ENCODE results near the gene TPRX2. TPM values are rescaled to one million over a fixed set of nuclear protein-coding genes. Genes with fewer than 3 reads are reported as not detected.

Gene TPRX2
- total and polyA plus RNA-seq, 2 donors (not counting 1 experiment from before 2014, with no cell fraction given) = not detected

DNA sequence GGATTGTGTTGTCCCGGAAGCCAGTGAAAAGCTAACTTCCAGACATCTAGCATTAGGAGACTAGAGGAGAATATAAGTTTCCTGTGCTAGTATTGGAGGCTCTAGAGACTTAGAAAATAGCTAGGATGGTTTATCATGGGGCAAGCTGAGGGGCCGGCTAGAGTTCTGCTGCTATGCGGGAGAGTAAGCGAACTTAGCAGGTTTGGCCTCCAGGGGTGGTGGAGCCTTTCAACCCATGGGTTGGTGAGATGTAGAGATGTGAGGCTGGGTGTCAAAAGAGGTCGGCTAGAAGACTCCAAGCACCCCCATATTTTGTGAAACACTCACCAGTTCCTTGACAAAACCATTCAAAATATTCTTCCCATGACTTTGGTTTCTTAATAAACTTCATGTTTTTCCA lies 22.7 kb downstream of the TPRX2 start:
- H3K9ac ChIP-seq (ENCODE audit: insufficient read depth, low read length) = no peak overlapping the region

DNA sequence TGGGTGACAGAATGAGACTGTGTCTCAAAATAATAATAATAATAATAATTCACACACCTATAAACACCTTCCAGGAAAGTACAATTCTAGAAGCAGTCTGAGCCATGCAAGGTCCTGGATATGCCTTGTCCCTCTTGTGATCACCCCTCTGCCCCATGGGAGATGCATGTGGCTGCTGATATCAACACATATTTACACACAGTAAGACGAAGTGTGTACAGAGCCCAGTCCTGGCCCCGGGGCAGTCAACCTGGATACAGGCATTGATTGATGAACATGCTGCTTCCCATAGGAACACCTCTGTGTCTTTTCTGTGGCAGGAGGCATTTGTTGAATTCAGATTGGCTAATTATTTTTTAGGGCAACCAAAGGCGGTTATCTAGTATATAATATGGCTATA lies 23.9 kb downstream of the TPRX2 start:
- Histone ChIP-seq H3K9me3 (ENCODE audit: control insufficient read depth, insufficient read depth, low read depth, low read length) (no peaks in the 10 kb centered on the region), H3K27me3 (ENCODE audit: control insufficient read depth, insufficient read depth, low read length) (no peaks in the 10 kb centered on the region), H2AFZ (ENCODE audit: low read length) (no peak overlapping the region), H3K4me2 (ENCODE audit: extremely low read depth, insufficient read depth, low read length) (no peak overlapping the region), H3K79me2 (ENCODE audit: control insufficient read depth, insufficient read depth, low read length) (no peaks in the 10 kb centered on the region), H3K4me1 (ENCODE audit: control insufficient read depth, extremely low read depth, insufficient read depth, low read length) (no peaks in the 10 kb centered on the region), H4K20me1 (ENCODE audit: control insufficient read depth, extremely low read depth, insufficient read depth, low read length) (no peaks in the 10 kb centered on the region), H3K36me3 (ENCODE audit: control insufficient read depth, insufficient read depth, low read length) (no peaks in the 10 kb centered on the region), H3K4me3 (replicated peaks in 1 of 4; ENCODE audit: control extremely low read depth in 1 of 4, insufficient read depth in 1 of 4, low read depth in 3 of 4, low read length in 4 of 4) (no peak overlapping the region), H3K27ac (ENCODE audit: insufficient read depth, low read length) (no peak overlapping the region), H3K9ac (ENCODE audit: insufficient read depth, low read length) (no peak overlapping the region)
- TF ChIP-seq, protein P1, sequence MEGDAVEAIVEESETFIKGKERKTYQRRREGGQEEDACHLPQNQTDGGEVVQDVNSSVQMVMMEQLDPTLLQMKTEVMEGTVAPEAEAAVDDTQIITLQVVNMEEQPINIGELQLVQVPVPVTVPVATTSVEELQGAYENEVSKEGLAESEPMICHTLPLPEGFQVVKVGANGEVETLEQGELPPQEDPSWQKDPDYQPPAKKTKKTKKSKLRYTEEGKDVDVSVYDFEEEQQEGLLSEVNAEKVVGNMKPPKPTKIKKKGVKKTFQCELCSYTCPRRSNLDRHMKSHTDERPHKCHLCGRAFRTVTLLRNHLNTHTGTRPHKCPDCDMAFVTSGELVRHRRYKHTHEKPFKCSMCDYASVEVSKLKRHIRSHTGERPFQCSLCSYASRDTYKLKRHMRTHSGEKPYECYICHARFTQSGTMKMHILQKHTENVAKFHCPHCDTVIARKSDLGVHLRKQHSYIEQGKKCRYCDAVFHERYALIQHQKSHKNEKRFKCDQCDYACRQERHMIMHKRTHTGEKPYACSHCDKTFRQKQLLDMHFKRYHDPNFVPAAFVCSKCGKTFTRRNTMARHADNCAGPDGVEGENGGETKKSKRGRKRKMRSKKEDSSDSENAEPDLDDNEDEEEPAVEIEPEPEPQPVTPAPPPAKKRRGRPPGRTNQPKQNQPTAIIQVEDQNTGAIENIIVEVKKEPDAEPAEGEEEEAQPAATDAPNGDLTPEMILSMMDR (conservative IDR thresholded peaks at IDR 0.05 in 1 of 2, IDR thresholded peaks at IDR 0.05 in 1 of 2; ENCODE audit: low read depth in 1 of 2, low read length in 2 of 2) = no peak
- TF ChIP-seq EZH2 (IDR thresholded peaks at IDR 0.05; ENCODE audit: low read length, missing control alignments) = no peak
- no peak for DNase-seq (ENCODE audit: low read depth in 2 of 2)

More for the DNA sequence above, 22.7 kb downstream of the TPRX2 start:
- no peaks in the 10 kb centered on the region for H3K36me3 ChIP-seq (ENCODE audit: control insufficient read depth, insufficient read depth, low read length)
- no peak for DNase-seq (ENCODE audit: low read depth in 2 of 2)
- no peak overlapping the region for H3K4me2 ChIP-seq (ENCODE audit: extremely low read depth, insufficient read depth, low read length)
- no peaks in the 10 kb centered on the region for H3K9me3 ChIP-seq (ENCODE audit: control insufficient read depth, insufficient read depth, low read depth, low read length)
- H4K20me1 ChIP-seq (ENCODE audit: control insufficient read depth, extremely low read depth, insufficient read depth, low read length) = no peaks in the 10 kb centered on the region
- TF ChIP-seq EZH2 (IDR thresholded peaks at IDR 0.05; ENCODE audit: low read length, missing control alignments) = no peak
- TF ChIP-seq, protein P1 (conservative IDR thresholded peaks at IDR 0.05 in 1 of 2, IDR thresholded peaks at IDR 0.05 in 1 of 2; ENCODE audit: low read depth in 1 of 2, low read length in 2 of 2) = no peak
- no peak overlapping the region for H3K27ac ChIP-seq (ENCODE audit: insufficient read depth, low read length)
- H2AFZ ChIP-seq (ENCODE audit: low read length) = no peak overlapping the region
- H3K79me2 ChIP-seq (ENCODE audit: control insufficient read depth, insufficient read depth, low read length) = no peaks in the 10 kb centered on the region
- no peak overlapping the region for H3K4me3 ChIP-seq (replicated peaks in 1 of 4; ENCODE audit: control extremely low read depth in 1 of 4, insufficient read depth in 1 of 4, low read depth in 3 of 4, low read length in 4 of 4)
- no peaks in the 10 kb centered on the region for H3K4me1 ChIP-seq (ENCODE audit: control insufficient read depth, extremely low read depth, insufficient read depth, low read length)
- no peaks in the 10 kb centered on the region for H3K27me3 ChIP-seq (ENCODE audit: control insufficient read depth, insufficient read depth, low read length)

DNA sequence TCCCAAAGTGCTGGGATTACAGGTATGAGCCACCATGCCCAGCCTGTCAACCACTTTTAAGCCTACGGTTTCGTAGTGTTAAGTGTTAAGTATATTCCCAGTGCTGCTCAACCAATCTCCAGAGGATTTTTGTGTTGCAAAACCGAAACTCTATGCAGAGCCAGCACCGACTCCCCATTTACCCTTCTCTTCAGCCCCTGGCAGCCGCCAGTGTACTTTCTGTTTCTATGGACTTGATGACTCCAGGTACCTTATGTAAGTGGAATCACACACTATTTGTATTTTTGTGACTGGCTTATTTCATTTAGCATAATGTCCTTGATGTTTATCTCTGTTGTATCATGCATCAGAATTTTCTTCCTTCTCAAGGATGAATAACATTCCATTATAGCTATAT lies 26.0 kb downstream of the TPRX2 start:
- Histone ChIP-seq H3K27ac (ENCODE audit: insufficient read depth, low read length) (no peak overlapping the region), H3K36me3 (ENCODE audit: control insufficient read depth, insufficient read depth, low read length) (no peaks in the 10 kb centered on the region), H3K4me2 (ENCODE audit: extremely low read depth, insufficient read depth, low read length) (no peak overlapping the region), H4K20me1 (ENCODE audit: control insufficient read depth, extremely low read depth, insufficient read depth, low read length) (no peaks in the 10 kb centered on the region), H3K27me3 (ENCODE audit: control insufficient read depth, insufficient read depth, low read length) (no peaks in the 10 kb centered on the region), H3K4me1 (ENCODE audit: control insufficient read depth, extremely low read depth, insufficient read depth, low read length) (no peaks in the 10 kb centered on the region), H3K9ac (ENCODE audit: insufficient read depth, low read length) (no peak overlapping the region), H2AFZ (ENCODE audit: low read length) (no peak overlapping the region), H3K9me3 (ENCODE audit: control insufficient read depth, insufficient read depth, low read depth, low read length) (no peaks in the 10 kb centered on the region), H3K4me3 (replicated peaks in 1 of 4; ENCODE audit: control extremely low read depth in 1 of 4, insufficient read depth in 1 of 4, low read depth in 3 of 4, low read length in 4 of 4) (no peak overlapping the region), H3K79me2 (ENCODE audit: control insufficient read depth, insufficient read depth, low read length) (no peaks in the 10 kb centered on the region)
- no peak for DNase-seq (ENCODE audit: low read depth in 2 of 2)
- no peak for TF ChIP-seq EZH2 (IDR thresholded peaks at IDR 0.05; ENCODE audit: low read length, missing control alignments)
- TF ChIP-seq, protein P1 (conservative IDR thresholded peaks at IDR 0.05 in 1 of 2, IDR thresholded peaks at IDR 0.05 in 1 of 2; ENCODE audit: low read depth in 1 of 2, low read length in 2 of 2) = no peak
